ENCODE measurements around the gene KRTAP12-1. TPM values are rescaled to one million over a fixed set of nuclear protein-coding genes. Genes with fewer than 3 reads are reported as not detected.
"Not testable (repeated sequence)": the region's sequence is repeated elsewhere in the genome, so short reads cannot be mapped to it uniquely, and the experiment has no call there.

KRTAP12-1 gene
- polyA plus RNA-seq, 3 donors, result not detected

- intact Hi-C loops (cut with micrococcal nuclease), result no loop called here
- no peak for TF ChIP-seq CTCF (IDR thresholded peaks at IDR 0.05)
- H3K27me3 ChIP-seq (ENCODE audit: control insufficient read depth in 2 of 2, insufficient read depth in 2 of 2, low read length in 2 of 2), result no peaks in the 10 kb centered on the region
- no peak overlapping the region for H2AFZ ChIP-seq (ENCODE audit: insufficient read depth, low read depth, low read length, poor library complexity, severe bottlenecking)
- no peak overlapping the region for H3K9ac ChIP-seq (ENCODE audit: insufficient read depth, low read length, poor library complexity, severe bottlenecking)
- no peaks in the 10 kb centered on the region for H3K4me1 ChIP-seq (ENCODE audit: control insufficient read depth in 1 of 2, insufficient read depth in 2 of 2, low read length in 2 of 2)
- H3K36me3 ChIP-seq (replicated peaks in 1 of 2; ENCODE audit: control insufficient read depth in 1 of 2, insufficient read depth in 2 of 2, low read length in 2 of 2), result no peaks in the 10 kb centered on the region
- peaks cover 5 to 8% (median 7%) of the 10 kb centered on the region in 3 donors for H3K27me3 Mint-ChIP-seq (ENCODE audit: low read depth in 3 of 3)
- H3K4me2 ChIP-seq (replicated peaks; ENCODE audit: extremely low read depth, low read length, poor library complexity, severe bottlenecking), result no peak overlapping the region
- no peaks in the 10 kb centered on the region for H4K20me1 ChIP-seq (ENCODE audit: insufficient read depth, low read length)
- no peak overlapping the region for H3K27ac ChIP-seq (ENCODE audit: low read depth in 1 of 2, low read length in 2 of 2)
- no peaks in the 10 kb centered on the region for H3K36me3 Mint-ChIP-seq
- no peaks in the 10 kb centered on the region for H3K4me1 Mint-ChIP-seq
- H3K27ac Mint-ChIP-seq, result no peak overlapping the region
- peaks cover 19 to 48% (median 41%) of the 10 kb centered on the region in 7 donors for H3K9me3 Mint-ChIP-seq
- DNase-seq, result no peak
- H3K79me2 ChIP-seq (ENCODE audit: insufficient read depth, low read length), result no peaks in the 10 kb centered on the region
- no peak overlapping the region for H3K4me3 ChIP-seq (replicated peaks in 1 of 3; ENCODE audit: low read depth in 2 of 3, low read length in 3 of 3)
- WGBS (ENCODE audit: insufficient coverage), result 97% methylated on average over 3 of the region's 5 CpGs
- no peak overlapping the region for H3K4me3 Mint-ChIP-seq
- H3K9me3 ChIP-seq (replicated peaks in 1 of 2; ENCODE audit: control insufficient read depth in 1 of 2, insufficient read depth in 1 of 2, low read length in 2 of 2), result peaks cover 34 to 37% of the 10 kb centered on the region in 2 donors
Measured at GRCh38 chr21:44640761-44641160, 41.2 kb downstream of the KRTAP12-1 start.

GRCh38 chr21:44639331-44639655, 42.7 kb downstream of the KRTAP12-1 start:
- Histone ChIP-seq H3K9me3 (replicated peaks in 1 of 2; ENCODE audit: control insufficient read depth in 1 of 2, insufficient read depth in 1 of 2, low read length in 2 of 2) (peaks cover 21 to 31% of the 10 kb centered on the region in 2 donors), H4K20me1 (ENCODE audit: insufficient read depth, low read length) (no peaks in the 10 kb centered on the region), H3K4me2 (replicated peaks; ENCODE audit: extremely low read depth, low read length, poor library complexity, severe bottlenecking) (no peak overlapping the region), H3K9ac (ENCODE audit: insufficient read depth, low read length, poor library complexity, severe bottlenecking) (no peak overlapping the region), H3K27ac (ENCODE audit: low read depth in 1 of 2, low read length in 2 of 2) (no peak overlapping the region), H2AFZ (ENCODE audit: insufficient read depth, low read depth, low read length, poor library complexity, severe bottlenecking) (no peak overlapping the region), H3K79me2 (ENCODE audit: insufficient read depth, low read length) (no peaks in the 10 kb centered on the region), H3K4me1 (ENCODE audit: control insufficient read depth in 1 of 2, insufficient read depth in 2 of 2, low read length in 2 of 2) (no peaks in the 10 kb centered on the region), H3K36me3 (replicated peaks in 1 of 2; ENCODE audit: control insufficient read depth in 1 of 2, insufficient read depth in 2 of 2, low read length in 2 of 2) (no peaks in the 10 kb centered on the region), H3K4me3 (replicated peaks in 1 of 3; ENCODE audit: low read depth in 2 of 3, low read length in 3 of 3) (no peak overlapping the region), H3K27me3 (ENCODE audit: control insufficient read depth in 2 of 2, insufficient read depth in 2 of 2, low read length in 2 of 2) (no peaks in the 10 kb centered on the region)
- no peak for TF ChIP-seq CTCF (IDR thresholded peaks at IDR 0.05)
- intact Hi-C loops (cut with micrococcal nuclease), result no loop called here
- no peak for DNase-seq
- Mint-ChIP-seq H3K9me3 (peaks cover 11 to 36% (median 26%) of the 10 kb centered on the region in 7 donors), H3K4me1 (no peaks in the 10 kb centered on the region), H3K27me3 (ENCODE audit: low read depth in 3 of 3) (peaks cover 5 to 8% (median 7%) of the 10 kb centered on the region in 3 donors), H3K27ac (no peak overlapping the region), H3K4me3 (no peak overlapping the region), H3K36me3 (no peaks in the 10 kb centered on the region)
- WGBS (ENCODE audit: insufficient coverage), result 92% methylated on average over 9 of the region's 12 CpGs

GRCh38 chr21:44638506-44639330, 43.2 kb downstream of the KRTAP12-1 start:
- H3K4me2 ChIP-seq (replicated peaks; ENCODE audit: extremely low read depth, low read length, poor library complexity, severe bottlenecking); H3K4me1 ChIP-seq (ENCODE audit: control insufficient read depth in 1 of 2, insufficient read depth in 2 of 2, low read length in 2 of 2); H3K27ac ChIP-seq (ENCODE audit: low read depth in 1 of 2, low read length in 2 of 2); H4K20me1 ChIP-seq (ENCODE audit: insufficient read depth, low read length); H3K36me3 Mint-ChIP-seq; H3K4me1 Mint-ChIP-seq; H3K36me3 ChIP-seq (replicated peaks in 1 of 2; ENCODE audit: control insufficient read depth in 1 of 2, insufficient read depth in 2 of 2, low read length in 2 of 2); H2AFZ ChIP-seq (ENCODE audit: insufficient read depth, low read depth, low read length, poor library complexity, severe bottlenecking); DNase-seq; intact Hi-C loops (cut with micrococcal nuclease); H3K4me3 ChIP-seq (replicated peaks in 1 of 3; ENCODE audit: low read depth in 2 of 3, low read length in 3 of 3); H3K27ac Mint-ChIP-seq; H3K9ac ChIP-seq (ENCODE audit: insufficient read depth, low read length, poor library complexity, severe bottlenecking); H3K4me3 Mint-ChIP-seq; H3K27me3 ChIP-seq (ENCODE audit: control insufficient read depth in 2 of 2, insufficient read depth in 2 of 2, low read length in 2 of 2); H3K79me2 ChIP-seq (ENCODE audit: insufficient read depth, low read length): not testable (repeated sequence)
- WGBS (ENCODE audit: insufficient coverage), result 95% methylated on average over 13 of the region's 21 CpGs
- H3K9me3 Mint-ChIP-seq, result peaks cover 9 to 30% (median 20%) of the 10 kb centered on the region in 7 donors
- peaks cover 16 to 26% of the 10 kb centered on the region in 2 donors for H3K9me3 ChIP-seq (replicated peaks in 1 of 2; ENCODE audit: control insufficient read depth in 1 of 2, insufficient read depth in 1 of 2, low read length in 2 of 2)
- peaks cover 4 to 11% (median 9%) of the 10 kb centered on the region in 3 donors for H3K27me3 Mint-ChIP-seq (ENCODE audit: low read depth in 3 of 3)

All from CD14-positive monocyte (primary cell).